ENCODE results near the gene FREM3. TPM values are rescaled to one million over a fixed set of nuclear protein-coding genes. Genes with fewer than 3 reads are reported as not detected.

The FREM3 gene
- total RNA-seq, 1 donor from 2014 or later: not detected

DNA sequence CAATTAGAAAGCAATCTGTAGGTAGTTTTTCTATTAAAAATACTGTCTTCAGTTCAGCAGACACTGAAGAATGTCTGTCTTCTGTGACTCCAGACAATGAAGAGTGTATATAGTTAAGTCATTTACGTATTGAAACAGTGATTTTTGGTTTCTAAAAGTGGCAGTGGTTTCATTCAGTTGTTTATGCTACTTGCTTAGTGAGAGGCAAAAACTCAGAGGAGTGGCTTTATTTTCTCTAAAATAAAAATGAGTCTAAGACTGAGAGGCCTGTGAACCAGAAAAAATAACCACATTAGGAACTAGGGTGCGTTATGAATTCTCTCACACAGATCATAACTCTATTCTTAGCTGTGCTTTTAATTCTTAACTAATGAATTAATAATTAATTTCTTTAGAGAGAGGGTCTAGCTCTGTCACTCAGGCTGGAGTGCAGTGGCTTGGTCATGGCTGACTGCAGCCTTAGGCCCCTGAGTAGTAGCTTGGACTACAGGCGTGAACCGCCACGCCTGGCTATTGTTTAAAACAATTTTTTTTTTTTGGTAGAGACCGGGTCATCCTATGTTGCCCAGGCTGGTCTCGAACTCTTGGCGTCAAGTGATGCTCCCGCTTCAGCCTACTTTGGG lies 31.4 kb downstream of the FREM3 start:
- no peaks in the 10 kb centered on the region for H3K36me3 ChIP-seq
- DNase-seq (ENCODE audit: extremely low spot score in 2 of 2): no peak
- no peaks in the 10 kb centered on the region for H3K4me1 ChIP-seq
- TF ChIP-seq POLR2AphosphoS5 (IDR thresholded peaks at IDR 0.05; ENCODE audit: insufficient read depth in 1 of 2, low read depth in 1 of 2) (no peak), POLR2A (IDR thresholded peaks at IDR 0.05) (no peak)
- TF ChIP-seq, protein P1, sequence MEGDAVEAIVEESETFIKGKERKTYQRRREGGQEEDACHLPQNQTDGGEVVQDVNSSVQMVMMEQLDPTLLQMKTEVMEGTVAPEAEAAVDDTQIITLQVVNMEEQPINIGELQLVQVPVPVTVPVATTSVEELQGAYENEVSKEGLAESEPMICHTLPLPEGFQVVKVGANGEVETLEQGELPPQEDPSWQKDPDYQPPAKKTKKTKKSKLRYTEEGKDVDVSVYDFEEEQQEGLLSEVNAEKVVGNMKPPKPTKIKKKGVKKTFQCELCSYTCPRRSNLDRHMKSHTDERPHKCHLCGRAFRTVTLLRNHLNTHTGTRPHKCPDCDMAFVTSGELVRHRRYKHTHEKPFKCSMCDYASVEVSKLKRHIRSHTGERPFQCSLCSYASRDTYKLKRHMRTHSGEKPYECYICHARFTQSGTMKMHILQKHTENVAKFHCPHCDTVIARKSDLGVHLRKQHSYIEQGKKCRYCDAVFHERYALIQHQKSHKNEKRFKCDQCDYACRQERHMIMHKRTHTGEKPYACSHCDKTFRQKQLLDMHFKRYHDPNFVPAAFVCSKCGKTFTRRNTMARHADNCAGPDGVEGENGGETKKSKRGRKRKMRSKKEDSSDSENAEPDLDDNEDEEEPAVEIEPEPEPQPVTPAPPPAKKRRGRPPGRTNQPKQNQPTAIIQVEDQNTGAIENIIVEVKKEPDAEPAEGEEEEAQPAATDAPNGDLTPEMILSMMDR (IDR thresholded peaks at IDR 0.05): no peak
- H3K27ac ChIP-seq: no peak overlapping the region
- no peak overlapping the region for H3K4me3 ChIP-seq
- no peaks in the 10 kb centered on the region for H3K9me3 ChIP-seq
- no peaks in the 10 kb centered on the region for H3K27me3 ChIP-seq
- intact Hi-C loops (cut with DNase I): no loop called here

DNA sequence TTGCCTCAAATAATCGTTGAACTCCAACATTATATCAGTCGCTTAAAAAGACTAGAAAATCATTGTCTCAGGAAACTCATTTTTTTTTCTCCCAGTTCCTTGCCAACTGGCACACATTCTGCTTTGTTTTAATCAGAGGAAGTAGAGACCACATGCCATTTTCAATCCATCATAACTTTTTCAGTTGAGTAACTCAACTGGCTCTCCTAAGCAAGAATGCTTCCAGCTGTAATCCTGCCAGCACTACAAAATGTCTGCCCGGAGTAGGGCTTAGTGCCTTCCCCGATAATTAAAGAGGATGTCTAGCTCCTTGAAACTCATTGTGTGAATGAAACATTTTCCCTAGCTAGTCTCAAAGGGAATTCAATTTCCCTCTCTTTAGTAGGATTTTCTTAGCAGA lies 33.0 kb downstream of the FREM3 start:
- intact Hi-C loops (cut with DNase I): no loop called here
- H3K27ac ChIP-seq: no peak overlapping the region
- H3K4me3 ChIP-seq: no peak overlapping the region
- no peaks in the 10 kb centered on the region for H3K36me3 ChIP-seq
- TF ChIP-seq POLR2AphosphoS5 (IDR thresholded peaks at IDR 0.05; ENCODE audit: insufficient read depth in 1 of 2, low read depth in 1 of 2): peak in 1 of 2 donors; percentile 54
- TF ChIP-seq POLR2A (IDR thresholded peaks at IDR 0.05): no peak
- no peaks in the 10 kb centered on the region for H3K9me3 ChIP-seq
- H3K27me3 ChIP-seq: no peaks in the 10 kb centered on the region
- no peaks in the 10 kb centered on the region for H3K4me1 ChIP-seq
- DNase-seq (ENCODE audit: extremely low spot score in 2 of 2): no peak

DNA sequence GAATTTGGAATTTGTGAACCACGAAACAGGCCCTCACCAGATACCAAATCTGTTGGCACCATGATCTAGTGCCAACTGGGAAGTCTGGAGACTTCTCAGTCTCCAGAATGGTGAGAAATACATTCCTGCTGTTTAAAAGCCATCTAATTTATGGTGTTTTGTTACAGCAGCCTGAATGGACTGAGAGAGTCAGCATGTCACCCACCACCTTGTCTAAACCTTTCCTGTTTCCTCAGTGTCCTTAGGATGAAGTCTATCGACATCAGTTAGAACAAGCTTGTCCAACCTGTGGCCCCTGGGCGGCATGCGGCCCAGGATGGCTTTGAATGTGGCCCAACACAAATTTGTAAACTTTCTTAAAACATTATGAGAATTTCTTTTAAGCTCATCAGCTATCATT lies 42.1 kb downstream of the FREM3 start:
- Histone ChIP-seq H3K27ac (no peak overlapping the region), H3K36me3 (no peaks in the 10 kb centered on the region), H3K4me1 (no peaks in the 10 kb centered on the region), H3K4me3 (no peak overlapping the region), H3K27me3 (no peaks in the 10 kb centered on the region), H3K9me3 (no peaks in the 10 kb centered on the region)
- TF ChIP-seq, protein P1 (IDR thresholded peaks at IDR 0.05): no peak
- no peak for TF ChIP-seq POLR2A (IDR thresholded peaks at IDR 0.05)
- intact Hi-C loops (cut with DNase I): no loop called here
- no peak for DNase-seq (ENCODE audit: extremely low spot score in 2 of 2)

DNA sequence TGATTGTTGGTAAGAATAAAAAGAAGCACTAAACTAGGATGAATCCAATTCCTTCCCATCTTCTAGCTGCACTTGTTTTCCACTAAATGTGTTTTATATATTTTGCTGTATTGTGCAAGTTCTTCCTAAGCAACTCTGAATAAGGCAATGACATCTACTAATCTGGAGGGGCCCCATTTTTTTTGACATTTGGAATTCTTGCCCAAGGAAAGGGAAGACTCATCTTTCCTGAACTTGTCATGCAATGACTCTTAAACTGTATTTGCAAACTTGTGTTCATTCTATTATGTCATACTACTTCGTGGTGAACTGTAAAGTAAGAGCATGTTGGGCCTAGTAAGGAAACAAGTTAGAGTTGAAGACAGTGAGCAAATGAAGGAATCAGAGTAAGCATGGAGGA lies 45.9 kb downstream of the FREM3 start:
- Histone ChIP-seq H3K27ac (no peak overlapping the region), H3K9me3 (no peaks in the 10 kb centered on the region), H3K4me3 (no peak overlapping the region), H3K27me3 (no peaks in the 10 kb centered on the region), H3K4me1 (no peaks in the 10 kb centered on the region), H3K36me3 (no peaks in the 10 kb centered on the region)
- TF ChIP-seq, protein P1 (IDR thresholded peaks at IDR 0.05): no peak
- TF ChIP-seq POLR2AphosphoS5 (IDR thresholded peaks at IDR 0.05; ENCODE audit: insufficient read depth in 1 of 2, low read depth in 1 of 2): no peak
- no peak for TF ChIP-seq POLR2A (IDR thresholded peaks at IDR 0.05)
- intact Hi-C loops (cut with DNase I): no loop called here
- no peak for DNase-seq (ENCODE audit: extremely low spot score in 2 of 2)

DNA sequence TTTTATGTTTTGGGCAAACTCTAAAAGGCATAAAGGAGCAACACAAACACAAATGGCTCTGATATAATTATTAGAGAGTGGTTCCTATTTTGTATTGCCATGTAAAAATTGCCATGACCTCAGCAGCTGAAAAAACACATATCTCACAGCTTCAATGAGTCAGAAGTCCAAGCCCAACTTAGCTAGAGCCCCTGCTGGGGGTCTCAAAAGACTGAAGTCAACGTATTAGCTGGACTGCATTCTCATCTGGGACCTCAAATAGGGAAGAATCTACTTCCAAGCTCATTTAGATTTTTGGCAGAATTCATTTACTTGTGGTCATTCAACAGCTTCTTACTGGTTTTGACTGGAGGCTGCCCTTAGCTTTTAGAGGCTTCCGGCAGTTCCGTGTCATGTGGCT lies 47.4 kb downstream of the FREM3 start:
- DNase-seq (ENCODE audit: extremely low spot score in 2 of 2): no peak
- Histone ChIP-seq H3K4me1 (no peaks in the 10 kb centered on the region), H3K36me3 (no peaks in the 10 kb centered on the region), H3K9me3 (no peaks in the 10 kb centered on the region), H3K27ac (no peak overlapping the region), H3K27me3 (no peaks in the 10 kb centered on the region), H3K4me3 (no peak overlapping the region)
- TF ChIP-seq POLR2A (IDR thresholded peaks at IDR 0.05) (no peak), POLR2AphosphoS5 (IDR thresholded peaks at IDR 0.05; ENCODE audit: insufficient read depth in 1 of 2, low read depth in 1 of 2) (no peak)
- TF ChIP-seq, protein P1 (IDR thresholded peaks at IDR 0.05): no peak
- intact Hi-C loops (cut with DNase I): no loop called here

Measured in vagina (tissue), 2 donors.